Measurements from ENCODE around the gene TRAF6. TPM values are rescaled to one million over a fixed set of nuclear protein-coding genes. Genes with fewer than 3 reads are reported as not detected.
"Not testable (repeated sequence)": the region's sequence is repeated elsewhere in the genome, so short reads cannot be mapped to it uniquely, and the experiment has no call there.

TRAF6 gene, protein sequence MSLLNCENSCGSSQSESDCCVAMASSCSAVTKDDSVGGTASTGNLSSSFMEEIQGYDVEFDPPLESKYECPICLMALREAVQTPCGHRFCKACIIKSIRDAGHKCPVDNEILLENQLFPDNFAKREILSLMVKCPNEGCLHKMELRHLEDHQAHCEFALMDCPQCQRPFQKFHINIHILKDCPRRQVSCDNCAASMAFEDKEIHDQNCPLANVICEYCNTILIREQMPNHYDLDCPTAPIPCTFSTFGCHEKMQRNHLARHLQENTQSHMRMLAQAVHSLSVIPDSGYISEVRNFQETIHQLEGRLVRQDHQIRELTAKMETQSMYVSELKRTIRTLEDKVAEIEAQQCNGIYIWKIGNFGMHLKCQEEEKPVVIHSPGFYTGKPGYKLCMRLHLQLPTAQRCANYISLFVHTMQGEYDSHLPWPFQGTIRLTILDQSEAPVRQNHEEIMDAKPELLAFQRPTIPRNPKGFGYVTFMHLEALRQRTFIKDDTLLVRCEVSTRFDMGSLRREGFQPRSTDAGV
- 10 to 100 TPM in 1 of 2 donors, 1 to 10 TPM in 1; 10.0 to 10.7 TPM for total RNA-seq

DNA sequence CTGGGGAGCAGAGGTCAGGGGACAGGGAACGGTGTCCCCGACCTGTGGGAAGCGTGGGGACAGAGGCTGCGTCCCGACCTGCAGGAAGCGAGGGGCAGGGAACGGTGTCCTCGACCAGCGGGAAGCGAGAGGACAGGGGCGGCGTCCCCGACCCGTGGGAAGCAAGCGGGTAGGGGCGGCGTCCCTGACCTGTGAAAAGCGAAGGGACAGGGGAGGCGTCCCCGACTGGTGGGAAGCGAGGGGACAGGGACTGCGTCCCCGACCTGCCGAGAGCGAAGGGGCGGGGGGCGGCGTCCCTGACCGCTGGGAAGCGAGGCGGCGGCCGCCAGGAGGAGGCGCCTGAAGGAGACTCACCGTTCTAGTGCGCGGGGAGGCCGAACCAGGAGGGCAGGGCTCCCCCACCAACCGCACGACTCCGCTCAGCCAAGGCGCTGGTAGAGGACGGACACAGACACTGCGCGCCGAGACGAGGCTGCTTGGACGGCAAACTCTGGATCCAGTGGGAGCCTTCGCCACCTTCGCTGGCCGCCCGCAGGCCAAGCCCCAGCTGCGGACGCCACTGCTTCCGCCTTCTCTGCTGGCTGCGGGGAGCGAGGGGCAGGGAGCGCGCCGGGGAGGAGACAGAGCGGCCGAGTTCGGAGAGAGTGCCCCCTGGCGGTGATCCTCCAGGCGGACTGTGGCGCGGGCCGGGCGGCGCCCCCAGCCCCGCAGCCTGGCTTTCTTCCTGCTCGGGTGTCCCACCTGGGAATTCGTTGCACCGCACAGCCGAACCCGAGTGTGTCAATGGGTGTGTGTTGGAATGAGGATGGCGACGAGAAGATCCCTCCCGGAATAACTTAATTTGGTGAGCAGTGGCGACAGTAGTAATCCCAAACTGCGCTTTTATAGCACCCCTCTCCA lies at the start of gene TRAF6:
TRAF6 (minus strand) TSS at position 579 of the 900 bp plus-strand sequence. CDS start 8,757 bp downstream, outside the sequence.
- TF ChIP-seq, protein P1, sequence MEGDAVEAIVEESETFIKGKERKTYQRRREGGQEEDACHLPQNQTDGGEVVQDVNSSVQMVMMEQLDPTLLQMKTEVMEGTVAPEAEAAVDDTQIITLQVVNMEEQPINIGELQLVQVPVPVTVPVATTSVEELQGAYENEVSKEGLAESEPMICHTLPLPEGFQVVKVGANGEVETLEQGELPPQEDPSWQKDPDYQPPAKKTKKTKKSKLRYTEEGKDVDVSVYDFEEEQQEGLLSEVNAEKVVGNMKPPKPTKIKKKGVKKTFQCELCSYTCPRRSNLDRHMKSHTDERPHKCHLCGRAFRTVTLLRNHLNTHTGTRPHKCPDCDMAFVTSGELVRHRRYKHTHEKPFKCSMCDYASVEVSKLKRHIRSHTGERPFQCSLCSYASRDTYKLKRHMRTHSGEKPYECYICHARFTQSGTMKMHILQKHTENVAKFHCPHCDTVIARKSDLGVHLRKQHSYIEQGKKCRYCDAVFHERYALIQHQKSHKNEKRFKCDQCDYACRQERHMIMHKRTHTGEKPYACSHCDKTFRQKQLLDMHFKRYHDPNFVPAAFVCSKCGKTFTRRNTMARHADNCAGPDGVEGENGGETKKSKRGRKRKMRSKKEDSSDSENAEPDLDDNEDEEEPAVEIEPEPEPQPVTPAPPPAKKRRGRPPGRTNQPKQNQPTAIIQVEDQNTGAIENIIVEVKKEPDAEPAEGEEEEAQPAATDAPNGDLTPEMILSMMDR (IDR thresholded peaks at IDR 0.05): peak; percentile 89
- peak within 1 kb of the TSS; percentile 91 to 92 for H3K27ac ChIP-seq
- H3K4me3 ChIP-seq: peak within 1 kb of the TSS; percentile 76 to 89
- peaks cover 0 to 30% of the 10 kb centered on the region in 2 donors for H3K4me1 ChIP-seq
- DNase-seq (ENCODE audit: low spot score): peak; percentile 86
- no peaks in the 10 kb centered on the region for H3K36me3 ChIP-seq
- H3K27me3 ChIP-seq: no peaks in the 10 kb centered on the region
- peaks cover 0 to 11% of the 10 kb centered on the region in 2 donors for H3K9me3 ChIP-seq

DNA sequence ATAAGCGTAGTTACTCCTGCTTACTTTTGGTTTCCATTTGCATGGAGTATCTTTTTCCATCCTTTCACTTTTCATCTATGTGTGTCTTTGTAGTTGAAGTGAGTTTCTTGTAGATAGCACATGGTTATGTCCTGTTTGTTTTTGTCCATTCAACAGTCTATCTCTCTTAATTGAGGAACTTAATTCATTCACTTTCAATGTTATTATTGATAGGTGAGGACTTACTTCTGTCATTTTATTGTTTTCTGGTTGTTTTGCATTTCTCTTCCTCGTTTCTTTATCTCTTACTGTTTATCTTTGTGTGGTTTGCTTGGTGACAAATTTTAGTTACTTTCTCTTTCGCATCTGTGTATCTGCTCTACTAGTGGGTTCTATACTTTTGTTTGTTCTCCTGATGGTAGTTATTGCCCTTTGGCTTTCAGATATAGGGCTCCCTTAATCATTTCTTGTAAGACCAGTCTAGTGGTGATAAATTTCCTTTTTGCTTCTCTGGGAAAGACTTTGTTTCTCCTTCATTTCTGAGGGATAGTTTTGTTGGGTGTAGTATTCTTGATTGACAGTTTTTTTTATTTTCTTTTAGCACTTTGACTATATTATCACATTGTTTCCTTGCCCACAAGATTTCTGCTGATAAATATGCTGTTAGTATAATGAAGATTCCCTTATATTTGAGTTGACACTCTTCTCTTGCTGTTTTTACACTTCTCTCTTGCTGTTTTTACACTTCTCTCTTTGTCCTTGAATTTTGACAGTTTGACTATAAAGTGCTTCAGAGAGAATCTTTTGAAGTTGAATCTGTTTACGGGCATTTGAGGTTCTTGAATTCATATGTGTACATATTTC lies 48.7 kb upstream of the TRAF6 start:
- H3K27me3 ChIP-seq: no peaks in the 10 kb centered on the region
- no peaks in the 10 kb centered on the region for H3K4me1 ChIP-seq
- peaks cover 0 to 17% of the 10 kb centered on the region in 2 donors for H3K9me3 ChIP-seq
- no peak for DNase-seq (ENCODE audit: low spot score)
- no peak overlapping the region for H3K4me3 ChIP-seq
- no peaks in the 10 kb centered on the region for H3K36me3 ChIP-seq
- H3K27ac ChIP-seq: no peak overlapping the region
- TF ChIP-seq, protein P1 (IDR thresholded peaks at IDR 0.05): no peak

DNA sequence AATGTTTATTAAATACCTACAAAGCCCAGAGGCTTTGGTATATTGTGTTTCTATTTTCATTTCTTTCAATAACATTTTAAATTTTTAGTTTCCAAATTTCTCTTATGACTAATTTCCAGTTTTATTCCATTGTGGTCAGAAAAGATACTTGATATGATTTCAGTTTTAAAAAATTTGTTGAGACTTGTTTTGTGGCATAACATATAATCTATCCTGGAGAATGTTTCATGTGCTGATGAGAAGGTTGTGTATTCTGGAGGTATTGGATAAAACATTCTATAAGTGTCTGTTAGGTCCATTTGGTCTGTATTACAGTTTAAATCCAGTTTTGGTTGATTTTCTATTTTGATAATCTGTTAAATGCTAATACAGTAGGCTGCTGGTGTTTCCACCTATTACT lies 47.9 kb upstream of the TRAF6 start:
- Histone ChIP-seq H3K4me3 (no peak overlapping the region), H3K27ac (no peak overlapping the region), H3K36me3 (no peaks in the 10 kb centered on the region), H3K9me3 (peaks cover 0 to 17% of the 10 kb centered on the region in 2 donors), H3K27me3 (no peaks in the 10 kb centered on the region), H3K4me1 (no peaks in the 10 kb centered on the region)
- TF ChIP-seq, protein P1 (IDR thresholded peaks at IDR 0.05): no peak
- DNase-seq (ENCODE audit: low spot score): no peak

DNA sequence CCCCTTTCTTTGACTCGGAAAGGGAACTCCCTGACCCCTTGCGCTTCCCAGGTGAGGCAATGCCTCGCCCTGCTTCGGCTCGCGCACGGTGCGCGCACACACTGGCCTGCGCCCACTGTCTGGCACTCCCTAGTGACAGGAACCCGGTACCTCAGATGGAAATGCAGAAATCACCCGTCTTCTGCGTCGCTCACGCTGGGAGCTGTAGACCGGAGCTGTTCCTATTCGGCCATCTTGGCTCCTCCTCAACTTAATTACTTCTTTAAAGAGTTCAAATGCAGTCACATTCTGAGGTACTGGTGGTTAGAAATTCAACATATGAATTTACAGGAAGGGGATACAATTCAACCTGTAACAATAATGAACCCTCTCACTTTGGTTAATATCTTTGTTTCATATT lies 47.3 kb upstream of the TRAF6 start:
- H3K27ac ChIP-seq; DNase-seq (ENCODE audit: low spot score); H3K36me3 ChIP-seq; H3K27me3 ChIP-seq; H3K4me1 ChIP-seq; H3K4me3 ChIP-seq: not testable (repeated sequence)
- H3K9me3 ChIP-seq: peaks cover 0 to 17% of the 10 kb centered on the region in 2 donors

DNA sequence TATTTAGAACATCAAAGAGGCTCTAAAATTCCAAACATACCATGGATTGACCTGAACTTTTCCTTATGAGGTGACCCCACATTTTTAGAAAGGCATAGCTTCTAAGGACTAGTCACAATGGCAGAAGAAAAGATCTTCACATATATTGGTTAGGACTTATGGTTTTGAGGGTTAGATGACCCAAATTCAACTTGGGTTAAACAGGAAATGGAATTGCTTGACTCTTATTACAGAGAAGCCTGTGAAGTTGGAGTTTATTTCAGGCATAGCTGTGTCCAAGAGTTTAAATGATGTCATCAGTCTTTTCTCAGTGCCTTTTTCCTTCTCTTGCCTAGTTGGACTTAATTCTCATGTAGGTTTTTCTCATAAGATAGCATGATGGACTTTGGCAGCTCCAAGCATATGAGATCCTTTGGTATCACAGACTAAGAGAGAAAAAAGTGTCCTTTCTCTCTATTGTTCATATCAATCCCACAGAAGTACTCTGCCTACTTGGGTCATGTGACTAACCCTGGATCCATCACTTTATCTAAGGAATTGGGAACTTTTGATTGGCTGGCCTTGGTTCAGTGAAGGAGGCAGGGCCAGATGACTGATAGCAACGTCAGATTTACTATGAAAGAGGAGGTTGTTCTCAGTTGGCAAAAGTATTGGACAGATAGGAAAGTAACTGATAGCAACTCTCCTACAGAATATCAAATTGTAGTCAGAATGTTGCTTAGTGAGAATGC lies 40.5 kb upstream of the TRAF6 start:
- DNase-seq (ENCODE audit: low spot score): no peak
- no peak overlapping the region for H3K27ac ChIP-seq
- TF ChIP-seq, protein P1 (IDR thresholded peaks at IDR 0.05): no peak

More for the DNA sequence above, 40.5 kb upstream of the TRAF6 start:
- Histone ChIP-seq H3K9me3 (no peaks in the 10 kb centered on the region), H3K27me3 (no peaks in the 10 kb centered on the region), H3K4me1 (no peaks in the 10 kb centered on the region), H3K36me3 (no peaks in the 10 kb centered on the region), H3K4me3 (no peak overlapping the region)
